Measurements from ENCODE around the gene NFE2L3. TPM values are rescaled to one million over a fixed set of nuclear protein-coding genes. Genes with fewer than 3 reads are reported as not detected.

NFE2L3 gene
- total and polyA plus RNA-seq, 9 of the 15 experiments (the other 6 are each of a cell fraction or from before 2014, with no cell fraction given) = 2.9 to 16.9 (median 12.4) TPM

GRCh38 chr7:26151953-26152781 lies at the start of gene NFE2L3 (continued):
- TF ChIP-seq, protein P1, sequence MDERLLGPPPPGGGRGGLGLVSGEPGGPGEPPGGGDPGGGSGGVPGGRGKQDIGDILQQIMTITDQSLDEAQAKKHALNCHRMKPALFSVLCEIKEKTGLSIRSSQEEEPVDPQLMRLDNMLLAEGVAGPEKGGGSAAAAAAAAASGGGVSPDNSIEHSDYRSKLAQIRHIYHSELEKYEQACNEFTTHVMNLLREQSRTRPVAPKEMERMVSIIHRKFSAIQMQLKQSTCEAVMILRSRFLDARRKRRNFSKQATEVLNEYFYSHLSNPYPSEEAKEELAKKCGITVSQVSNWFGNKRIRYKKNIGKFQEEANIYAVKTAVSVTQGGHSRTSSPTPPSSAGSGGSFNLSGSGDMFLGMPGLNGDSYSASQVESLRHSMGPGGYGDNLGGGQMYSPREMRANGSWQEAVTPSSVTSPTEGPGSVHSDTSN (CRISPR knock-in tag; IDR thresholded peaks at IDR 0.05; ENCODE audit: low read depth) = no peak
- TF ChIP-seq, protein P1 (tag; conservative IDR thresholded peaks at IDR 0.05; ENCODE audit: low read depth) = no peak
- TF ChIP-seq CHD2 (IDR thresholded peaks at IDR 0.05; ENCODE audit: low read depth, low read length) (no peak), PREB (CRISPR knock-in tag; IDR thresholded peaks at IDR 0.05) (no peak), ZNF695 (CRISPR knock-in tag; IDR thresholded peaks at IDR 0.05) (no peak), RFX7 (CRISPR knock-in tag; IDR thresholded peaks at IDR 0.05) (no peak), ZNF384 (IDR thresholded peaks at IDR 0.05; ENCODE audit: low read depth, low read length) (no peak), ZNF174 (CRISPR knock-in tag; IDR thresholded peaks at IDR 0.05) (no peak), ETV6 (IDR thresholded peaks at IDR 0.05; ENCODE audit: borderline replicate concordance in 1 of 2, low read depth in 2 of 2, low read length in 1 of 2) (no peak), ETV6 (CRISPR knock-in tag; IDR thresholded peaks at IDR 0.05; ENCODE audit: borderline replicate concordance) (no peak), SNRNP70 (optimal IDR thresholded peaks at IDR 0.05; ENCODE audit: low read depth, low read length) (no peak), ZBED1 (IDR thresholded peaks at IDR 0.05) (no peak), YY1 (IDR thresholded peaks at IDR 0.05; ENCODE audit: borderline replicate concordance in 1 of 3, control insufficient read depth in 1 of 3, extremely low read depth in 1 of 3, insufficient read depth in 3 of 3, insufficient read length in 1 of 3, insufficient replicate concordance in 2 of 3, low read depth in 1 of 3, low read length in 2 of 3) (no peak), ZC3H8 (IDR thresholded peaks at IDR 0.05) (no peak), CEBPZ (IDR thresholded peaks at IDR 0.05; ENCODE audit: borderline replicate concordance, low read depth, low read length) (no peak), ZEB2 (IDR thresholded peaks at IDR 0.05) (no peak), ETS2 (tag; IDR thresholded peaks at IDR 0.05; ENCODE audit: borderline replicate concordance, poor library complexity, severe bottlenecking) (no peak), DACH1 (IDR thresholded peaks at IDR 0.05; ENCODE audit: partially characterized antibody) (no peak), TAF7 (tag; IDR thresholded peaks at IDR 0.05) (no peak), GABPB2 (CRISPR knock-in tag; conservative IDR thresholded peaks at IDR 0.05) (no peak), ETV5 (CRISPR knock-in tag; IDR thresholded peaks at IDR 0.05; ENCODE audit: low read depth) (no peak), LARP7 (IDR thresholded peaks at IDR 0.05) (no peak)
